HL-60 (cell line): Measurements from ENCODE around the gene TTC22.

ENCODE experiments used
- GABPA ChIP-seq: IDR thresholded peaks from 2 replicates; pipeline ENCODE4 v1.6.1; 2012; ENCODE audit warnings: low read depth
- POLR2AphosphoS5 ChIP-seq: IDR thresholded peaks from 2 replicates; pipeline ENCODE4 v1.6.1; 2012; ENCODE audit warnings: low read depth
- TF ChIP-seq, protein P1 (sequence below): IDR thresholded peaks from one replicate; pipeline ENCODE4 v1.5.1; 2011; ENCODE audit warnings: low read length, control low read depth, inconsistent platforms; ENCODE audit not compliant: insufficient read depth
- TF ChIP-seq, protein P2 (sequence below): IDR thresholded peaks from 2 replicates; pipeline ENCODE4 v1.6.1; 2012; ENCODE audit warnings: low read depth; ENCODE audit not compliant: insufficient replicate concordance

DNA sequence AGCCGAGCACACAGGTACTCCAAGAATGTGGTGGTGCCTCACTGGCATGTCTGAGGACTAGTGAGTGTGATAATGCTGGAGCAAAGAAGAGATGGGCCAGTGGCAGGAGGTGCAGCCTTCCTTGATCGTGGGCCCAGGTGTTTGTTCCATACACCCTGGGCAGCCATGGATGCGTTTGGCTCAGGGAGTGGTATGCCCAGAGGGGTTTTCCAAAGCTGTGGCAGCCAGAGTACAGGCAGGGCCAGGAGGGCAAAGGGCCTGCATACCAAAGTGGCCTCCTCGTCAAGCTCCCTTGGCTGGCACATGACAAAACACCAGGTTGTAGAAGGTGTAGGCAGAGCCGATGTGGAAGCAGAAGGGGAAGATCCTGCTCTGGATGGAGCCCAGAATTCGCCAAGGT, 55.8 kb downstream of the TTC22 start:
- TF ChIP-seq, protein P1, sequence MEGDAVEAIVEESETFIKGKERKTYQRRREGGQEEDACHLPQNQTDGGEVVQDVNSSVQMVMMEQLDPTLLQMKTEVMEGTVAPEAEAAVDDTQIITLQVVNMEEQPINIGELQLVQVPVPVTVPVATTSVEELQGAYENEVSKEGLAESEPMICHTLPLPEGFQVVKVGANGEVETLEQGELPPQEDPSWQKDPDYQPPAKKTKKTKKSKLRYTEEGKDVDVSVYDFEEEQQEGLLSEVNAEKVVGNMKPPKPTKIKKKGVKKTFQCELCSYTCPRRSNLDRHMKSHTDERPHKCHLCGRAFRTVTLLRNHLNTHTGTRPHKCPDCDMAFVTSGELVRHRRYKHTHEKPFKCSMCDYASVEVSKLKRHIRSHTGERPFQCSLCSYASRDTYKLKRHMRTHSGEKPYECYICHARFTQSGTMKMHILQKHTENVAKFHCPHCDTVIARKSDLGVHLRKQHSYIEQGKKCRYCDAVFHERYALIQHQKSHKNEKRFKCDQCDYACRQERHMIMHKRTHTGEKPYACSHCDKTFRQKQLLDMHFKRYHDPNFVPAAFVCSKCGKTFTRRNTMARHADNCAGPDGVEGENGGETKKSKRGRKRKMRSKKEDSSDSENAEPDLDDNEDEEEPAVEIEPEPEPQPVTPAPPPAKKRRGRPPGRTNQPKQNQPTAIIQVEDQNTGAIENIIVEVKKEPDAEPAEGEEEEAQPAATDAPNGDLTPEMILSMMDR, result no peak
- no peak for TF ChIP-seq GABPA
- TF ChIP-seq, protein P2, sequence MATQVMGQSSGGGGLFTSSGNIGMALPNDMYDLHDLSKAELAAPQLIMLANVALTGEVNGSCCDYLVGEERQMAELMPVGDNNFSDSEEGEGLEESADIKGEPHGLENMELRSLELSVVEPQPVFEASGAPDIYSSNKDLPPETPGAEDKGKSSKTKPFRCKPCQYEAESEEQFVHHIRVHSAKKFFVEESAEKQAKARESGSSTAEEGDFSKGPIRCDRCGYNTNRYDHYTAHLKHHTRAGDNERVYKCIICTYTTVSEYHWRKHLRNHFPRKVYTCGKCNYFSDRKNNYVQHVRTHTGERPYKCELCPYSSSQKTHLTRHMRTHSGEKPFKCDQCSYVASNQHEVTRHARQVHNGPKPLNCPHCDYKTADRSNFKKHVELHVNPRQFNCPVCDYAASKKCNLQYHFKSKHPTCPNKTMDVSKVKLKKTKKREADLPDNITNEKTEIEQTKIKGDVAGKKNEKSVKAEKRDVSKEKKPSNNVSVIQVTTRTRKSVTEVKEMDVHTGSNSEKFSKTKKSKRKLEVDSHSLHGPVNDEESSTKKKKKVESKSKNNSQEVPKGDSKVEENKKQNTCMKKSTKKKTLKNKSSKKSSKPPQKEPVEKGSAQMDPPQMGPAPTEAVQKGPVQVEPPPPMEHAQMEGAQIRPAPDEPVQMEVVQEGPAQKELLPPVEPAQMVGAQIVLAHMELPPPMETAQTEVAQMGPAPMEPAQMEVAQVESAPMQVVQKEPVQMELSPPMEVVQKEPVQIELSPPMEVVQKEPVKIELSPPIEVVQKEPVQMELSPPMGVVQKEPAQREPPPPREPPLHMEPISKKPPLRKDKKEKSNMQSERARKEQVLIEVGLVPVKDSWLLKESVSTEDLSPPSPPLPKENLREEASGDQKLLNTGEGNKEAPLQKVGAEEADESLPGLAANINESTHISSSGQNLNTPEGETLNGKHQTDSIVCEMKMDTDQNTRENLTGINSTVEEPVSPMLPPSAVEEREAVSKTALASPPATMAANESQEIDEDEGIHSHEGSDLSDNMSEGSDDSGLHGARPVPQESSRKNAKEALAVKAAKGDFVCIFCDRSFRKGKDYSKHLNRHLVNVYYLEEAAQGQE, result no peak
- no peak for TF ChIP-seq POLR2AphosphoS5
